Ishikawa (cell line): ENCODE data around the gene NT5M.
A peak's percentile ranks its signal among the peaks of the same experiment; 100 is the strongest.

Source experiments
- CEBPB ChIP-seq: IDR thresholded peaks from 2 replicates; pipeline ENCODE4 v1.6.1; 2012
- CREB1 ChIP-seq: IDR thresholded peaks from 2 replicates; pipeline ENCODE4 v1.6.1; 2012; ENCODE audit warnings: low read depth
- EGR1 ChIP-seq: IDR thresholded peaks from 2 replicates; pipeline ENCODE4 v1.6.1; 2012
- EP300 ChIP-seq: IDR thresholded peaks from 2 replicates; pipeline ENCODE4 v1.6.1; 2012; ENCODE audit warnings: borderline replicate concordance
- FOXM1 ChIP-seq: IDR thresholded peaks from 2 replicates; pipeline ENCODE4 v1.6.1; 2012; ENCODE audit warnings: low read depth, borderline replicate concordance
- MAX ChIP-seq: IDR thresholded peaks from 2 replicates; pipeline ENCODE4 v1.6.1; 2012
- NFIC ChIP-seq: IDR thresholded peaks from 2 replicates; pipeline ENCODE4 v1.6.1; 2012
- RAD21 ChIP-seq: IDR thresholded peaks from 2 replicates; pipeline ENCODE4 v1.6.1; 2012; ENCODE audit warnings: low read depth
- REST ChIP-seq: IDR thresholded peaks from 2 replicates; pipeline ENCODE4 v1.6.1; 2012; ENCODE audit warnings: low read depth, mild to moderate bottlenecking
- TAF1 ChIP-seq: IDR thresholded peaks from 2 replicates; pipeline ENCODE4 v1.6.1; 2012; ENCODE audit warnings: low read depth, mild to moderate bottlenecking
- TCF12 ChIP-seq: IDR thresholded peaks from 2 replicates; pipeline ENCODE4 v1.6.1; 2012; ENCODE audit warnings: low read depth
- TEAD4 ChIP-seq: IDR thresholded peaks from 2 replicates; pipeline ENCODE4 v1.6.1; 2012
- USF1 ChIP-seq: IDR thresholded peaks from 2 replicates; pipeline ENCODE4 v1.6.1; 2012
- YY1 ChIP-seq: IDR thresholded peaks from 2 replicates; pipeline ENCODE4 v1.6.1; 2012; ENCODE audit warnings: low read depth
- ZBTB7A ChIP-seq: IDR thresholded peaks from 2 replicates; pipeline ENCODE4 v1.6.1; 2012; ENCODE audit warnings: low read depth

Gene NT5M

GRCh38 chr17:17297217-17297616, 6.0 kb upstream of the NT5M start:
- TF ChIP-seq CEBPB (no peak), RAD21 (no peak), TCF12 (no peak), NFIC (no peak), USF1 (no peak), EGR1 (no peak), YY1 (no peak), TEAD4 (no peak), TAF1 (no peak), MAX (no peak), CREB1 (no peak), FOXM1 (no peak), ZBTB7A (no peak), EP300 (no peak), REST (no peak)

- TF ChIP-seq TCF12 = no peak
- no peak for TF ChIP-seq ZBTB7A
- TF ChIP-seq YY1 = no peak
- no peak for TF ChIP-seq CREB1
- TF ChIP-seq USF1 = no peak
- TF ChIP-seq REST = no peak
- TF ChIP-seq EP300 = no peak
- no peak for TF ChIP-seq NFIC
- TF ChIP-seq RAD21 = no peak
Observed at GRCh38 chr17:17298108-17298507, 5.1 kb upstream of the NT5M start.

- no peak for TF ChIP-seq TAF1
Observed at GRCh38 chr17:17300624-17301568, 2.3 kb upstream of the NT5M start.

GRCh38 chr17:17303847-17304490, 796 bp downstream of the NT5M start:
- TF ChIP-seq NFIC = peak; percentile 41
- no peak for TF ChIP-seq RAD21

GRCh38 chr17:17304521-17304985, 1.4 kb downstream of the NT5M start:
- no peak for TF ChIP-seq NFIC

GRCh38 chr17:17305281-17305801, 2.2 kb downstream of the NT5M start:
- TF ChIP-seq FOXM1 = no peak
- TF ChIP-seq TCF12 = no peak
- TF ChIP-seq USF1 = peak; percentile 68
- no peak for TF ChIP-seq TAF1
